Activated T-helper 2 cell treated with anti-CD3 and anti-CD28 coated beads, Interferon-gamma antibody, Interleukin-2, Interleukin-4, amounts not matched to agents 10 μg/mL and 5 μg/mL and 100 μg/mL, durations not matched to agents 14 hours and 24 hours and 36 hours (primary cell): ENCODE measurements around the gene FOXF2. TPM values are rescaled to one million over a fixed set of nuclear protein-coding genes. Genes with fewer than 3 reads are reported as not detected.
A peak's percentile ranks its signal among the peaks of the same experiment; 100 is the strongest.

Experiments used
- DNase-seq: peaks from one replicate; pipeline ENCODE4 v3.0.0; 2021; ENCODE audit warnings: low spot score
- H3K27ac Mint-ChIP-seq: one replicate; pipeline ENCODE4 v1.8.0; 2021; ENCODE audit warnings: mixed read lengths
- H3K27me3 Mint-ChIP-seq: one replicate; pipeline ENCODE4 v1.8.0; 2021; ENCODE audit warnings: low read depth, mixed read lengths
- H3K36me3 Mint-ChIP-seq: one replicate; pipeline ENCODE4 v1.8.0; 2021; ENCODE audit warnings: low read depth, mixed read lengths
- H3K4me1 Mint-ChIP-seq: one replicate; pipeline ENCODE4 v1.8.0; 2021; ENCODE audit warnings: low read depth, mixed read lengths
- H3K4me3 Mint-ChIP-seq: one replicate; pipeline ENCODE4 v1.8.0; 2021; ENCODE audit warnings: low read depth, mild to moderate bottlenecking, moderate library complexity, mixed read lengths
- H3K9me3 Mint-ChIP-seq: one replicate; pipeline ENCODE4 v1.8.0; 2021; ENCODE audit warnings: mixed read lengths
- intact Hi-C: fragments of 100-400 bp; cut with micrococcal nuclease; formaldehyde crosslinking; loops from one replicate; pipeline ENCODE4 v1.15.1; 2023
- total RNA-seq: library from RNA; stranded (reverse); gene quantifications from 2 replicates; pipeline ENCODE4 v1.2.3, GENCODE V29; 2022

Gene FOXF2
- total RNA-seq, 1 donor from 2014 or later, result not detected

- Mint-ChIP-seq H3K4me3 (peak overlapping the region; percentile 30), H3K36me3 (no peaks in the 10 kb centered on the region), H3K9me3 (no peaks in the 10 kb centered on the region), H3K27ac (peak overlapping the region; percentile 1), H3K27me3 (peaks cover 73% of the 10 kb centered on the region), H3K4me1 (peaks cover 24% of the 10 kb centered on the region)
- DNase-seq, result no peak
- intact Hi-C loops, result loop anchor here (1.0 to 5.0 kb wide), 4 partner anchors 226 to 989 kb away; partner anchors contain the start of gene IRF4
These were observed 8.6 kb upstream of the FOXF2 start for GRCh38 chr6:1380625-1381427.

GRCh38 chr6:1381481-1382330, 7.7 kb upstream of the FOXF2 start:
- H3K4me3 Mint-ChIP-seq, result no peak overlapping the region
- H3K4me1 Mint-ChIP-seq, result peaks cover 24% of the 10 kb centered on the region
- no peaks in the 10 kb centered on the region for H3K36me3 Mint-ChIP-seq
- no peaks in the 10 kb centered on the region for H3K9me3 Mint-ChIP-seq
- no peak overlapping the region for H3K27ac Mint-ChIP-seq
- intact Hi-C loops, result loop anchor here (1.0 to 5.0 kb wide), 4 partner anchors 225 to 989 kb away; partner anchors contain the start of gene IRF4
- H3K27me3 Mint-ChIP-seq, result peaks cover 73% of the 10 kb centered on the region
- DNase-seq, result peak; percentile 46

GRCh38 chr6:1382331-1382882, 7.0 kb upstream of the FOXF2 start:
- Mint-ChIP-seq H3K4me1 (peaks cover 24% of the 10 kb centered on the region), H3K4me3 (no peak overlapping the region), H3K36me3 (no peaks in the 10 kb centered on the region), H3K9me3 (no peaks in the 10 kb centered on the region), H3K27ac (no peak overlapping the region), H3K27me3 (peaks cover 74% of the 10 kb centered on the region)
- intact Hi-C loops, result loop anchor here (5.0 kb wide), 2 partner anchors 790 to 990 kb away; partner anchors contain the start of gene IRF4
- DNase-seq, result no peak

- intact Hi-C loops, result loop anchor here (5.0 kb wide), 2 partner anchors 791 to 991 kb away; partner anchors contain the start of gene IRF4
- no peak overlapping the region for H3K27ac Mint-ChIP-seq
These were observed 6.3 kb upstream of the FOXF2 start for GRCh38 chr6:1382883-1383728.

GRCh38 chr6:1383729-1384548, 5.4 kb upstream of the FOXF2 start:
- intact Hi-C loops, result loop anchor here (2.0 to 5.0 kb wide), 3 partner anchors 229 to 992 kb away; partner anchors contain the start of gene IRF4
- H3K36me3 Mint-ChIP-seq, result no peaks in the 10 kb centered on the region
- no peak overlapping the region for H3K27ac Mint-ChIP-seq
- DNase-seq, result no peak
- peaks cover 78% of the 10 kb centered on the region for H3K27me3 Mint-ChIP-seq
- no peaks in the 10 kb centered on the region for H3K9me3 Mint-ChIP-seq
- peaks cover 28% of the 10 kb centered on the region for H3K4me1 Mint-ChIP-seq
- H3K4me3 Mint-ChIP-seq, result no peak overlapping the region

More at GRCh38 chr6:1382883-1383728, 6.3 kb upstream of the FOXF2 start:
- no peaks in the 10 kb centered on the region for H3K9me3 Mint-ChIP-seq
- H3K27me3 Mint-ChIP-seq, result peaks cover 75% of the 10 kb centered on the region
- no peaks in the 10 kb centered on the region for H3K36me3 Mint-ChIP-seq
- H3K4me1 Mint-ChIP-seq, result peaks cover 24% of the 10 kb centered on the region
- no peak for DNase-seq
- no peak overlapping the region for H3K4me3 Mint-ChIP-seq

- Mint-ChIP-seq H3K4me1 (peaks cover 26% of the 10 kb centered on the region), H3K4me3 (no peak overlapping the region), H3K36me3 (no peaks in the 10 kb centered on the region), H3K27me3 (peaks cover 73% of the 10 kb centered on the region), H3K27ac (no peak overlapping the region), H3K9me3 (no peaks in the 10 kb centered on the region)
- intact Hi-C loops, result loop anchor here (1.0 to 5.0 kb wide), 4 partner anchors 9 to 992 kb away; partner anchors contain the start of gene IRF4
- no peak for DNase-seq
These were observed 4.7 kb upstream of the FOXF2 start for GRCh38 chr6:1384549-1385128.

- no peak for DNase-seq
- H3K9me3 Mint-ChIP-seq, result no peaks in the 10 kb centered on the region
- intact Hi-C loops, result loop anchor here (1.0 to 2.0 kb wide), 2 partner anchors 8 to 227 kb away; no protein-coding TSS in a partner anchor
- peaks cover 22% of the 10 kb centered on the region for H3K4me1 Mint-ChIP-seq
- no peaks in the 10 kb centered on the region for H3K36me3 Mint-ChIP-seq
- H3K27ac Mint-ChIP-seq, result no peak overlapping the region
- no peak overlapping the region for H3K4me3 Mint-ChIP-seq
- peaks cover 69% of the 10 kb centered on the region for H3K27me3 Mint-ChIP-seq
These were observed 4.0 kb upstream of the FOXF2 start for GRCh38 chr6:1385129-1386037.

GRCh38 chr6:1386038-1386709, 3.2 kb upstream of the FOXF2 start:
- H3K4me3 Mint-ChIP-seq, result no peak overlapping the region
- no peaks in the 10 kb centered on the region for H3K36me3 Mint-ChIP-seq
- peaks cover 65% of the 10 kb centered on the region for H3K27me3 Mint-ChIP-seq
- DNase-seq, result no peak
- no peak overlapping the region for H3K27ac Mint-ChIP-seq
- peaks cover 15% of the 10 kb centered on the region for H3K4me1 Mint-ChIP-seq
- intact Hi-C loops, result no loop called here
- H3K9me3 Mint-ChIP-seq, result no peaks in the 10 kb centered on the region

GRCh38 chr6:1387538-1387875, 1.9 kb upstream of the FOXF2 start:
- Mint-ChIP-seq H3K9me3 (no peaks in the 10 kb centered on the region), H3K27me3 (peaks cover 72% of the 10 kb centered on the region), H3K4me1 (peaks cover 14% of the 10 kb centered on the region), H3K27ac (no peak overlapping the region), H3K4me3 (no peak overlapping the region), H3K36me3 (no peaks in the 10 kb centered on the region)
- no peak for DNase-seq
- intact Hi-C loops, result no loop called here
